IMR-90 (cell line): Measurements from ENCODE around the gene CTSF.

Experiments
- CEBPB ChIP-seq: IDR thresholded peaks from 2 replicates; pipeline ENCODE4 v1.6.1; 2012; ENCODE audit warnings: low read depth, low read length, improper control_type of control experiment
- CHD1 ChIP-seq: IDR thresholded peaks from 2 replicates; pipeline ENCODE4 v1.6.1; 2012; ENCODE audit warnings: low read depth, low read length, improper control_type of control experiment
- MAFK ChIP-seq: IDR thresholded peaks from 2 replicates; pipeline ENCODE4 v1.6.1; 2012; ENCODE audit warnings: low read depth, low read length, improper control_type of control experiment
- MAZ ChIP-seq: IDR thresholded peaks from 2 replicates; pipeline ENCODE4 v1.6.1; 2012; ENCODE audit warnings: low read depth, mild to moderate bottlenecking, low read length, improper control_type of control experiment, moderate library complexity, borderline replicate concordance
- MXI1 ChIP-seq: IDR thresholded peaks from 2 replicates; pipeline ENCODE4 v1.6.1; 2012; ENCODE audit warnings: low read depth, mild to moderate bottlenecking, low read length, moderate library complexity, borderline replicate concordance
- POLR2A ChIP-seq: IDR thresholded peaks from 2 replicates; pipeline ENCODE4 v1.6.1; 2012; ENCODE audit warnings: mild to moderate bottlenecking, low read depth, low read length
- RAD21 ChIP-seq: IDR thresholded peaks from 2 replicates; pipeline ENCODE4 v1.6.1; 2012; ENCODE audit warnings: low read length, improper control_type of control experiment
- RCOR1 ChIP-seq: IDR thresholded peaks from 2 replicates; pipeline ENCODE4 v1.6.1; 2012; ENCODE audit warnings: mild to moderate bottlenecking, low read length, improper control_type of control experiment; ENCODE audit not compliant: insufficient replicate concordance
- RFX5 ChIP-seq: IDR thresholded peaks from 2 replicates; pipeline ENCODE4 v1.8.0; 2012; ENCODE audit warnings: low read depth, mild to moderate bottlenecking, low read length, moderate library complexity
- SMC3 ChIP-seq: fragments of 150-350 bp; IDR thresholded peaks from 2 replicates; pipeline ENCODE4 v1.6.1; 2016; ENCODE audit warnings: low read depth, mild to moderate bottlenecking, antibody characterized with exemption, low read length, moderate library complexity
- TF ChIP-seq, protein P1 (sequence below): conservative IDR thresholded peaks from 2 replicates; pipeline ENCODE4 v1.5.1; 2012; ENCODE audit warnings: mild to moderate bottlenecking, low read depth, low read length, improper control_type of control experiment
- TF ChIP-seq, protein P2 (sequence below): fragments of 150-350 bp; IDR thresholded peaks from 2 replicates; pipeline ENCODE4 v1.6.1; 2016; ENCODE audit warnings: low read depth, mild to moderate bottlenecking, low read length, moderate library complexity, borderline replicate concordance

DNA sequence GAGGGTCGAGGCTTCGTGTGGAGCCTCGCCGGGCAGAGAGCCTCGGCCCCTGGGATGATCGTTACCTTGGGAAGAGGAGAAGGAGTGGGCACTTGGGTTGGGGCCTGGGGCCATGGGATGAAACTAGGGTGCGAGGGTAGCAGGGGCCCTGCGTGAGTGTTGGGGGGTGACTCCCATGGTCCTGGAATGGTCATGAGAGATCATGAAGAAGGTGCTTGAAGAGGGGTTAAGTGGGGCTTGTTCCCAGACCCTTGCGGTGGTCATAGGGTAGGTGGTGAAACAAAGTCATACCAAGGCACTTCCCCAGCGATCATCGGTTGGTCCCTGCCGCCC is 24.9 kb upstream of the CTSF start:
- TF ChIP-seq RAD21 (no peak), MXI1 (no peak), MAFK (no peak), CHD1 (no peak), CEBPB (no peak), RFX5 (no peak), SMC3 (no peak), POLR2A (no peak), MAZ (no peak), RCOR1 (no peak)
- TF ChIP-seq, protein P1, sequence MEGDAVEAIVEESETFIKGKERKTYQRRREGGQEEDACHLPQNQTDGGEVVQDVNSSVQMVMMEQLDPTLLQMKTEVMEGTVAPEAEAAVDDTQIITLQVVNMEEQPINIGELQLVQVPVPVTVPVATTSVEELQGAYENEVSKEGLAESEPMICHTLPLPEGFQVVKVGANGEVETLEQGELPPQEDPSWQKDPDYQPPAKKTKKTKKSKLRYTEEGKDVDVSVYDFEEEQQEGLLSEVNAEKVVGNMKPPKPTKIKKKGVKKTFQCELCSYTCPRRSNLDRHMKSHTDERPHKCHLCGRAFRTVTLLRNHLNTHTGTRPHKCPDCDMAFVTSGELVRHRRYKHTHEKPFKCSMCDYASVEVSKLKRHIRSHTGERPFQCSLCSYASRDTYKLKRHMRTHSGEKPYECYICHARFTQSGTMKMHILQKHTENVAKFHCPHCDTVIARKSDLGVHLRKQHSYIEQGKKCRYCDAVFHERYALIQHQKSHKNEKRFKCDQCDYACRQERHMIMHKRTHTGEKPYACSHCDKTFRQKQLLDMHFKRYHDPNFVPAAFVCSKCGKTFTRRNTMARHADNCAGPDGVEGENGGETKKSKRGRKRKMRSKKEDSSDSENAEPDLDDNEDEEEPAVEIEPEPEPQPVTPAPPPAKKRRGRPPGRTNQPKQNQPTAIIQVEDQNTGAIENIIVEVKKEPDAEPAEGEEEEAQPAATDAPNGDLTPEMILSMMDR, result no peak
- TF ChIP-seq, protein P2, sequence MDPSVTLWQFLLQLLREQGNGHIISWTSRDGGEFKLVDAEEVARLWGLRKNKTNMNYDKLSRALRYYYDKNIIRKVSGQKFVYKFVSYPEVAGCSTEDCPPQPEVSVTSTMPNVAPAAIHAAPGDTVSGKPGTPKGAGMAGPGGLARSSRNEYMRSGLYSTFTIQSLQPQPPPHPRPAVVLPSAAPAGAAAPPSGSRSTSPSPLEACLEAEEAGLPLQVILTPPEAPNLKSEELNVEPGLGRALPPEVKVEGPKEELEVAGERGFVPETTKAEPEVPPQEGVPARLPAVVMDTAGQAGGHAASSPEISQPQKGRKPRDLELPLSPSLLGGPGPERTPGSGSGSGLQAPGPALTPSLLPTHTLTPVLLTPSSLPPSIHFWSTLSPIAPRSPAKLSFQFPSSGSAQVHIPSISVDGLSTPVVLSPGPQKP, result no peak
